Measurements from ENCODE around the gene SDHAF1. TPM values are rescaled to one million over a fixed set of nuclear protein-coding genes. Genes with fewer than 3 reads are reported as not detected.

SDHAF1 gene
- total RNA-seq, 1 experiment from 2014 or later: 16.0 TPM

GRCh38 chr19:35959040-35959967 lies 35.7 kb upstream of the SDHAF1 start:
- H3K4me1 ChIP-seq (ENCODE audit: insufficient read depth, low read length): no peaks in the 10 kb centered on the region
- H4K20me1 ChIP-seq (ENCODE audit: control insufficient read depth, insufficient read depth, insufficient read length): peaks cover 2% of the 10 kb centered on the region
- no peak overlapping the region for H2AFZ ChIP-seq (ENCODE audit: low read length)
- no peak overlapping the region for H4K5ac ChIP-seq (ENCODE audit: insufficient read length, low read depth, low read length)
- H2BK12ac ChIP-seq (ENCODE audit: insufficient read length, low read depth, low read length): no peak overlapping the region
- no peaks in the 10 kb centered on the region for H3K9me3 ChIP-seq (ENCODE audit: control insufficient read depth, low read depth, low read length)
- no peak overlapping the region for H3K18ac ChIP-seq (ENCODE audit: insufficient read length, low read depth, low read length)
- Mint-ChIP-seq H3K4me3 (peak overlapping the region; percentile 15 to 38; a peak in 2 of 5 replicates), H3K9me3 (peaks cover 0 to 2% of the 10 kb centered on the region in 2 experiments; a peak in 1 of 5 replicates), H3K36me3 (ENCODE audit: insufficient read depth in 1 of 3, low read depth in 3 of 3) (no peaks in the 10 kb centered on the region), H3K27ac (no peak overlapping the region), H3K4me1 (0 out of 4 replicates have a peak, but pooled peaks cover 0 to 3% of the 10 kb centered on the region in 2 experiments), H3K27me3 (ENCODE audit: low read depth) (peaks cover 51% of the 10 kb centered on the region)
- no peaks in the 10 kb centered on the region for H3K23me2 ChIP-seq (ENCODE audit: insufficient read length, low read depth, low read length, poor library complexity, severe bottlenecking)
- no peak overlapping the region for H3K4ac ChIP-seq (ENCODE audit: low read depth, low read length)
- TF ChIP-seq CTCF (conservative IDR thresholded peaks at IDR 0.05): peak; percentile 44; the same call in 2 of the 3 replicates
- no peak overlapping the region for H3K27ac ChIP-seq (ENCODE audit: insufficient read length, low read depth, low read length)
- no peak overlapping the region for H2BK15ac ChIP-seq (ENCODE audit: low read depth, low read length)
- DNase-seq: peak; percentile 41
- H3K79me2 ChIP-seq (ENCODE audit: insufficient read depth, low read length): no peaks in the 10 kb centered on the region
- H3K14ac ChIP-seq (ENCODE audit: insufficient read depth, low read length): no peak overlapping the region
- H2BK120ac ChIP-seq (ENCODE audit: low read depth, low read length, poor library complexity, severe bottlenecking): no peak overlapping the region
- H4K91ac ChIP-seq (ENCODE audit: insufficient read length, low read depth, low read length): no peak overlapping the region
- no peak overlapping the region for H2AK5ac ChIP-seq (ENCODE audit: insufficient read length, low read length)
- H3K79me1 ChIP-seq (ENCODE audit: insufficient read depth, low read depth, low read length, poor library complexity, severe bottlenecking): no peaks in the 10 kb centered on the region
- no CpG with 5 or more reads among the region's 97 CpGs for whole genome bisulfite sequencing (ENCODE audit: extremely low coverage, insufficient read length, low lambda C conversion rate)
- H3K56ac ChIP-seq (ENCODE audit: insufficient read length, low read depth, low read length): no peak overlapping the region
- no peak overlapping the region for H4K8ac ChIP-seq (replicated peaks; ENCODE audit: insufficient read length, low read depth, low read length)
- no peak overlapping the region for H2BK5ac ChIP-seq (ENCODE audit: insufficient read length, low read length)
- no peak overlapping the region for H2BK20ac ChIP-seq (ENCODE audit: low read depth, low read length, poor library complexity, severe bottlenecking)
- no peak overlapping the region for H3T11ph ChIP-seq (ENCODE audit: low read length)
- peak overlapping the region; percentile 4 for H3K4me2 ChIP-seq (ENCODE audit: insufficient read depth, insufficient read length, low read length)
- no peak overlapping the region for H3K23ac ChIP-seq (ENCODE audit: insufficient read length, low read depth, low read length)
- peaks cover 14% of the 10 kb centered on the region for H3K27me3 ChIP-seq (ENCODE audit: insufficient read depth, low read length)
- no peak overlapping the region for H3K9ac ChIP-seq (ENCODE audit: extremely low read depth, insufficient read length, low read length)

Data from H9 (cell line).